Activated CD8-positive, alpha-beta memory T cell treated with anti-CD3 and anti-CD28 coated beads, Interleukin-2, amount 50 U/mL, for 24 hours (primary cell): ENCODE measurements around the gene KDM4F.

Source experiments
- DNase-seq: peaks from one replicate; pipeline ENCODE4 v3.0.0-alpha.2; 2020; ENCODE audit errors: extremely low read depth

Gene KDM4F

GRCh38 chr11:95091663-95092180, 42.5 kb downstream of the KDM4F start:
- no peak for DNase-seq

- DNase-seq: no peak
Measured at GRCh38 chr11:95092549-95093324, 43.5 kb downstream of the KDM4F start.

GRCh38 chr11:95093548-95093947, 44.3 kb downstream of the KDM4F start:
- no peak for DNase-seq

GRCh38 chr11:95095858-95096587, 46.8 kb downstream of the KDM4F start:
- DNase-seq: no peak

- no peak for DNase-seq
Measured at GRCh38 chr11:95097209-95097608, 48.0 kb downstream of the KDM4F start.

GRCh38 chr11:95098826-95099225, 49.6 kb downstream of the KDM4F start:
- DNase-seq: no peak

GRCh38 chr11:95100191-95100648, 51.0 kb downstream of the KDM4F start:
- no peak for DNase-seq
